ENCODE data around the gene NPR1. TPM values are rescaled to one million over a fixed set of nuclear protein-coding genes. Genes with fewer than 3 reads are reported as not detected.

The NPR1 gene
- total RNA-seq, result under 0.01 and 0.05 TPM in 2 replicates

GRCh38 chr1:153678519-153679336 lies at the start of gene NPR1:
Gene NPR1 (plus strand): TSS chr1:153678688. CDS start chr1:153679109, 421 bp downstream.

DNA sequence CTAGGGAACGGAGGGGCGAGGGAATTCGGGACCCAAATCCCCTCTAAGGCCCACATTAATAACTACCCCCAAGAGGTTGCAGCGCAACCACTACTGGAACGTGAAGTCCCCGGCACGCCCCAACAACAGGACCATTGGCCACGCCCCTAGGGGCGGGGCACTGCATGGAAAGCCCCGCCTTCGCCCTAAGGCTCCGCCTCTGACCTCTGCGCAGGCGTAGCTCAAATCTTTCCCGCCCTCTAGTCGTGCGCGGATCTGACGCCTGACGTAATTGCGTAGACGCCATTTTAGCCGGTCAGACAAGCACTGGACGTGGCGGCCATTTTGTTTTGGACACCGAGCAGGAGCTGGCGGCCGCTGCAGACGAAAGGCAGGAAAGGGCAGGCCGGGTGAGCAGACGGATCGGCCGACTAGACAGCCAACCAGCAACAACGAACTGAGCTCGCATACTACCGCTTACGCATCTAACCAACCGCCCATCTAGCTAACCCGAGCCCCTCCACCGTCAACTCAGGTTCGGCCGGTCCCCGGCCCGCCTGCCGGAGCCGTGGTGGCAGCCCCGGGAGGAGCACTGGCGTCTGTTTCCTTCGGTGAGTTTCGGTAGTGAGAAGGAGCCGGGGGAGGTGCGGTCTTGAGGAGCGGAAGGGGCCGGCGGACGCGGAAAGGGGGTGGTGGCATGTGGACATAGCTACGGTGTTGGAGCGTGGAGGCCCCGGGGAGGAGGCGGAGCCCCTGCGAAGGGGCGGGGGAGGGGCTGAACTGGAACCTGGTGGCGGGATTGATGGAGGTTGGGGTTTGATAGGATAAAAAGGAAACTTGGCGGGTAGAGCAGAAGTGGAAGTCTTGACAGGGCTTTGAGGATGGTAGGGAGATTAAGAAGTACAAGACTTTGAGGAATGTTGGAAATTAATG lies 44.5 kb upstream of the NPR1 start, which contains the start of gene CHTOP:
TSS of gene CHTOP (plus strand) at position 313 of the 912 bp plus-strand sequence. CDS start 2,523 bp downstream, outside the sequence.

DNA sequence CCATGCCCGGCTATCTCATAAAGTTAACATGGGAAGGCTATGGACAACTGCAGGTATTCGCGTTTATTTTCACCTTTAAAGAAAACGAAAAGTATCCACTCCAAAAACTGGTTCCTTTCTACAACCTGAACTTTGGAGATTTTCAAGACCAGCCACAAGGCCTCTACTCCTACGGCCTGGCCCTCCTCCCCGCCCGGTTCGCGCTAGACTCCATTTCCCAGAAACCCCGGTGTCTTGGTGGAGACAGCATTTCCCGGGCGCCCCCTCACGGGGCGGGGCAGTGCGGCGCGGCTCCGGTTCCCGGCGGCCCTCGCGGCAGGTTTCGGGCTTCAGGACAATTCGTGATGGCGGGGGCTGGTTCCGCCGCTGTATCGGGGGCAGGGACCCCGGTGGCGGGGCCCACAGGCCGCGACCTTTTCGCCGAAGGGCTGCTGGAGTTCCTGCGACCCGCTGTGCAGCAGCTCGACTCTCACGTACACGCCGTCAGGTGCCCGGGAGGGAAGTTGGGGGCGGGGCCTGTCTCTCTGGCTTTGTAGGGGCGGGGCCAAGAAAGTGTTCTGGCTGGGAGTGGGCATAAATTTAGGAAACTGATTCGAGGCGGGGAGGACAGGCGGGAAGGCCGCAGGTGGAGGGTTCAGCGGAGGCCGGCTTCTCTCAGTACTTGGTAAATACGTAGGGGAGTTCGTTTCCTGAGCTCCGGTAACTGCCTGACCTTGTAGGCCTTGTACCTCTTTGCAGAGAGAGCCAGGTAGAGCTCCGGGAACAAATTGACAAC lies 19.9 kb upstream of the NPR1 start, which contains the start of gene SNAPIN:
TSS of gene SNAPIN (plus strand) at position 304 of the 775 bp plus-strand sequence. CDS start at position 345, 41 bp downstream.

GRCh38 chr1:153670859-153671627 lies 7.4 kb upstream of the NPR1 start, which contains the start of gene ILF2:
Gene ILF2 (minus strand): TSS chr1:153670993. CDS start chr1:153670922, 71 bp downstream.

DNA sequence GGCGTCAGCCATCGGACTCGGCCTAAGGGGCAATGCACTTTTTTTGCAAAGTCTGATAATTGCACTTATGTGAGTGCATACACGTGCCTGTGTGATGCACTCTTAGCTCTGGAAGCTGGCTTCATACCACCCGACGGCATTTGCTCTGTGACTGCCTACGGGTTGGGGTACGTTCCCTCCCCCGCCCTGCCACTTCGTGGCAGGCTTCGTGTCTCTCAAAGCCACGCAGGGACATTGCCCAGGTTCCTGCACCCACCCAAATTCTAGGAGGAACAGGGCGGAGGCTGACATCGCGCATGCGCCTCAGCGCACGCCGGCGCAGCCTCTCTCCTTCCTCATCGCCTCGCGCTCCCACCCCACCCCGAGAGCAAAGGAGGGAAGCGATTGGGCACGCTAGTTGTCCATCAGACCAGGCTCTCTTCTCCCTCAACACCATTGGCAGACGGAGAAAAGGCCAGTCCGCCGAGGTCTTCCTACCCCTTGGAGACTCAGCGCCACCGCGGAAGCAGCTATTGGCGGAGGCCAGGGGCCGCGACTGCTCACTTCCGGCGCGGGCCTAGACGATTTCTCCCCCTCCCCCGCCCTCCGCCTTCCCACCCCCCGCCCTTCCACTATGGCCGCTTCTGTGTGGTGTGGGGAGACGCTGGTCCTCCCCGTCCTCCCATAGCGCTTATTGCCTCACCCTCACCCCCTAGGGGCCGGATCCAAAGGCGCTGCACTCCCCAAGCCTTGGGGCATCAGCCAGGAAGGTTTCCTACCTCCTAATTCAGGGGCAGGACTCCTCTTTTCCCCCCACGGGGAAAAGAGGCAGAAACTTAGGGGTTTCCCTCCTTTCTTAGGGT lies 49.2 kb downstream of the NPR1 start, which contains the start of gene INTS3:
TSS of gene INTS3 (plus strand) at position 588 of the 842 bp plus-strand sequence. CDS start 585 bp downstream, outside the sequence.

Other genes with a start within 250 kb of the NPR1 start
- not detected in 2 replicates for gene S100A7, start 218.0 kb upstream of the NPR1 start, total RNA-seq
- 237 and 536 TPM in 2 replicates for gene S100A6, start 142.7 kb upstream of the NPR1 start, total RNA-seq
- gene S100A5, start 137.8 kb upstream of the NPR1 start, total RNA-seq, result not detected in 2 replicates
- gene S100A4, start 132.9 kb upstream of the NPR1 start, total RNA-seq, result 6.1 and 6.5 TPM in 2 replicates
- 0.59 and 1.4 TPM in 2 replicates for gene S100A3, start 129.4 kb upstream of the NPR1 start, total RNA-seq
- gene S100A2, start 112.8 kb upstream of the NPR1 start, total RNA-seq, result 0.59 and 1.4 TPM in 2 replicates
- gene S100A16, start 65.6 kb upstream of the NPR1 start, total RNA-seq, result 146 and 351 TPM in 2 replicates
- gene S100A14, start 62.4 kb upstream of the NPR1 start, total RNA-seq, result not detected in 2 replicates
- 56.3 and 76.0 TPM in 2 replicates for gene S100A13, start 51.2 kb upstream of the NPR1 start, total RNA-seq
- under 0.01 TPM in 1 of 2 replicates, not detected in the other for gene S100A1, start 50.3 kb upstream of the NPR1 start, total RNA-seq
- 26.7 and 31.8 TPM in 2 replicates for gene CHTOP, start 44.6 kb upstream of the NPR1 start, total RNA-seq
- gene SNAPIN, start 20.0 kb upstream of the NPR1 start, total RNA-seq, result 36.3 and 51.4 TPM in 2 replicates
- gene ILF2, start 7.7 kb upstream of the NPR1 start, total RNA-seq, result 166 and 199 TPM in 2 replicates
- 34.1 and 55.4 TPM in 2 replicates for gene INTS3, start 49.4 kb downstream of the NPR1 start, total RNA-seq
- gene SLC27A3, start 96.7 kb downstream of the NPR1 start, total RNA-seq, result 4.5 and 4.8 TPM in 2 replicates
- 3.6 and 8.0 TPM in 2 replicates for gene GATAD2B, start 244.3 kb downstream of the NPR1 start, total RNA-seq

Data from smooth muscle cell of the umbilical artery (primary cell).